GM18909 (cell line): ENCODE data around the gene TCF7L2.

ENCODE experiments used
- ATAC-seq: cut with Tn5 transposase; IDR thresholded peaks from one replicate; pipeline ENCODE4 v1.9.1; 2021; ENCODE audit warnings: mild to moderate bottlenecking; ENCODE audit not compliant: unreplicated experiment, poor library complexity

Gene TCF7L2

DNA sequence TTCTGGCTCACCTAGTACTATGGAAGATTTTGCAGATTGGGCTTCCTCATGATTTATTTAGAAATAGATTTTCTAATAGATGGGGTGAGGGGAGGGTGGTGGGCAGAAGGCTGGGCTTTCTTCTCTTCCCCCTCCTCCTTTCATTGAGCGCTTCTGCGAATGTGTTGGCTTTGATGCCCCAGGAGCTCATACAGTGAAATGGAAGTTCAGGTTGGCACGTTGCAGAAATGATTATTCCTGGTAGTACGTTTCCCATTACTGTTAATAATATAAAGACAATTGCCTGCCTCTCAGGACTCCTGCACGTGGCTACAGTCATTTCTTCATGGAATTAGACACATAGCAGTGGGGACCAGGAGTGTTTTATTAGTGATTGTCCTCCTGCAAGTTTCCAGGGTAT lies 39.8 kb downstream of the TCF7L2 start:
- no peak for ATAC-seq

GRCh38 chr10:112990271-112990670 lies 40.2 kb downstream of the TCF7L2 start:
- ATAC-seq, result no peak

- no peak for ATAC-seq
Observed at GRCh38 chr10:112991888-112992491, 41.9 kb downstream of the TCF7L2 start.

DNA sequence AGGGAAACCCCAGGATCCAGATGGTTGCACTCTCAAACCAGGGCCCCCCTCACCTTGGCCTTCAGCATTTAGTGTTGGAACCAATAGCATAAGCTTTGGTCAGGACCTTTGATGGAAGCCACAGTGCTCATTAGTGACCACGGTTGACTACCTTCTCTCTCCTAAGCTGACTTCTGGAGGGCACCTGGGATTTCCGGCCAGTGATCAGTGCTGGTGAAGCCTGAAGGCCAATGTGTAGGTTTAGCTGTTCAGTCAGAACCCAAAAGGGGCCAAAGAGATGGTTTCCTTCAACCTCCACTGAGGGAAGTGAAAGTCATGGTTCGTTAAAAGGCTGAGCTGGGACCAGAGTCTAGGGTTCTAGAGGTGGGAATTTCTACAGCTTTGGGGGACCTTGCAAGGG lies 46.4 kb downstream of the TCF7L2 start:
- no peak for ATAC-seq

- ATAC-seq, result no peak
Observed at GRCh38 chr10:112999102-112999501, 49.1 kb downstream of the TCF7L2 start.

DNA sequence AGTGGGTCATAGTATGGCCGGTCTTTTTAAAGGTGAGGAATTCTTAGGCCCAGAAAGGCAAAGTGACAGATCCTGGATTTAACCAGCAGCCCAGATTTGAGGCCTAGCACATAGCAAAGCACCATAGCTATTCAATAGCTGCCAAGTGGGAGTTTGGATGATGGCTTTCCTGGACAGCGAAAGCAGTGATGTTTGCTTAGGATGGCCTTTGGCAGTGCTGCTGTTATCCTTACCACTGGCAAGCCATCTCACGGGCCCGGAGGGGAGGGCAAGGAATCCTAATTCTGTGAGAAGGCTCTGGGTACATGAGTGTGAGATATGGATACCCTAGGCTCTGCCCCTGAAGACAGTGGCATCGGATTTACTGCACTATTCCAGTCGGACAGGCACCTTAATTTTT lies 50.4 kb downstream of the TCF7L2 start:
- no peak for ATAC-seq

- ATAC-seq, result no peak
Observed at GRCh38 chr10:113000876-113001598, 51.0 kb downstream of the TCF7L2 start.

GRCh38 chr10:113001599-113002448 lies 51.8 kb downstream of the TCF7L2 start:
- no peak for ATAC-seq

GRCh38 chr10:113002449-113002777 lies 52.4 kb downstream of the TCF7L2 start:
- no peak for ATAC-seq

GRCh38 chr10:113003052-113003451 lies 53.0 kb downstream of the TCF7L2 start:
- no peak for ATAC-seq

DNA sequence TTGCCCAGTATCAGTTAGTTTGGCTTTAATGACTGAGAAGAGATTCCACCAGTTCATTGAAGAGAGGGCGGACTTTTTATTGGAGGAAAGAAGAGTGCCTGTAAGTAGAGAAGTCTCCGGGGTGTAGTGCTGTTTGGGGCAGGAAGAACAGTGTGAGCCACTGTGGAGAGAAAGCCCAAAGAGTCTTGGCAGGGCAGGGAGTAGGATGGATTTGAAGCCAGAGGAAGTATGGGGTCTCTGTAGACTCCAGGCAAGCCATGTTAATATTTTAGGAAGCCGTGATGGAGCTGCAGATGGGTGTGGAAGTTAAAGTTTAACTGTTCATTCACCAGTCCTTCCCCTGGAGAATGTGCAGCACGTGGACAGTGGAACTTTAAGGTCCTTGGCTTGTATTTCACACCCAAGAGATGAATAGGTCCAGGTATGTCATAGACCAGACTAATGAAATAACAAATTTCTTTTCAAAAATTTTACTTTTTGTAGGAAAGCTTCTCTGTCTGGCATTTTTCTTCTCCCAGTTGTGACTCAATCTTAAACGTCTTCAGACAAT lies 54.1 kb downstream of the TCF7L2 start:
- ATAC-seq, result no peak

GRCh38 chr10:113005380-113005779 lies 55.3 kb downstream of the TCF7L2 start:
- ATAC-seq, result no peak

- ATAC-seq, result no peak
Observed at GRCh38 chr10:113006656-113007342, 56.8 kb downstream of the TCF7L2 start.

GRCh38 chr10:113007343-113007771 lies 57.3 kb downstream of the TCF7L2 start:
- ATAC-seq, result no peak

- no peak for ATAC-seq
Observed at GRCh38 chr10:113007821-113008220, 57.8 kb downstream of the TCF7L2 start.

DNA sequence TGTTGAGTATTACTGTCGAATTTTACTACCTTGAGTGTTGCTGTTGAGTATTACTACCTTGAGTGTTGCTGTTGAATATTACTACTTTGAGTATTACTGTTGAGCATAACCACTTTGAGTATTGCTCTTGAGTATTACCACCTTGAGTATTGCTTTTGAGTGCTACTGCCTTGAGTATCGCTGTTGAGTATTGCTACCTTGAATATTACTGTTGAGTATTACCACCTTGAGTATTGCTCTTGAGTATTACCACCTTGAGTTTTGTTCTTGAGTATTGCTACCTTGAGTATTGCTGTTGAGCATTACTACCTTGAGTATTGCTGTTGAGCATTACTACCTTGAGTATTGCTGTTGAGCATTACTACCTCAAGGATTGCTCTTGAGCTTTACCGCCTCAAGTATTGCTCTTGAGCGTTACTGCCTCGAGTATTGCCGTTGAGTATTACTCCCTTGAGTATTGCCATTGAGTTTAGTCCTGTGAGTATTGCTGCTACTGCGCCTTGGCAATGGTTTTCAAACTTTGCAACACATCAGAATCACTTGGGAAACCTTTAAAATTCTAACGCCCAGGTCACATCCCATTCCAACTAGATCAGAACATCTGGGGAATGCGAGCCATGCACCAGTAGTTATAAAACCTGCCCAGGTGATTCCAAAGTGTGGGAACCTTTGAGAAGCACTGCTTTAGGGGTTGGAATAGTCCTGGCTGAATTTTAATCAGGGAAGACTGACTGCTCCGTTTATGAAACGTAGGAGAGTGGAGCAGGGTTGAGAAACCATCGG lies 61.7 kb downstream of the TCF7L2 start:
- ATAC-seq, result no peak

- no peak for ATAC-seq
Observed at GRCh38 chr10:113015201-113015600, 65.2 kb downstream of the TCF7L2 start.

- ATAC-seq, result no peak
Observed at GRCh38 chr10:113017376-113017775, 67.3 kb downstream of the TCF7L2 start.

DNA sequence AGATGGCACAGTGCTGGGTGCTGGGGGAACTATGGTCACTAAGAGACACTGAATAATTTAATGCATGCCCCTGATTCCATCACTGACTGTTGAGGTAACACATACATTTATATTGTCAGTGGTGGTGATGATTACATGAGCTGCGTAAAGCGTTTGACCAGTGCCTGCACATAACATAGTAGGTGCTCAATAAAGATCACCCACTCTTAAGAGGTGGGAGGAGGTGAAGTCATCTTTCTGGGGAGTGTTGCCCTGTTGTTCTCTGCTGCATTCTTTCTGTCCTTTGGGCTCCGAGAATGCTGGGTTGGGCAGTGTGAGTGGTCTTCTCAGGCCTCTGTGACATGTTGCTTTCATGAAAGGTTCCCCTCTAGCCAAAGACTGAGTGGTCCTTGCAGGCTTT lies 68.0 kb downstream of the TCF7L2 start:
- ATAC-seq, result no peak

- ATAC-seq, result no peak
Observed at GRCh38 chr10:113019096-113019495, 69.0 kb downstream of the TCF7L2 start.
